ENCODE data around the gene ZSCAN22. TPM values are rescaled to one million over a fixed set of nuclear protein-coding genes. Genes with fewer than 3 reads are reported as not detected.

Gene ZSCAN22
- total and polyA plus RNA-seq, 2 of the 4 experiments (the other 2 are of a cell fraction): 2.2 to 2.5 TPM

DNA sequence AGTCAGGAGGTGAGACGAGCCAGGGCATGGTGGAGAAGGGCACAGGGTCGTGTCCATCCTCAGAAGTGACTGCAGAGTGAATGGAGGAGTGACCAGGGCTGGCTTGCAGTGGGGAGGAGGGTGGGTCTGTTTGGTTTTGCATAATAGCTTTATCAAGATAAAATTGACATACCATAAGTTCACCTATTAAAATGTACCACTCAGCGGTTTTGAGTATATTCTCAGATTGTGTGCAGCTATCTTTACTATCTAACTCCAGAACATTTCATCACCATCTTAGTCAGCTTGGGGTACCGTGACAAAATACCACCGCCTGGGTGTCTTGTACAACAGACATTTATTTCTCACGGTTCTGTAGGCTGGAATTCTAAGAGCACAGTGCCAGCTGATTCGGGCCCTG is 34.9 kb upstream of the ZSCAN22 start:
- H2AK9ac ChIP-seq (replicated peaks; ENCODE audit: low read depth, low read length, poor library complexity): no peak overlapping the region
- H4K91ac ChIP-seq (ENCODE audit: insufficient read depth, low read depth, low read length): no peak overlapping the region
- H4K5ac ChIP-seq (ENCODE audit: low read depth, low read length): no peak overlapping the region
- H3K56ac ChIP-seq (ENCODE audit: extremely low read depth, insufficient read depth, low read length): no peak overlapping the region
- no peak overlapping the region for H4K8ac ChIP-seq (ENCODE audit: low read depth in 2 of 2, low read length in 2 of 2)
- no peak overlapping the region for H3K4ac ChIP-seq (ENCODE audit: low read depth, low read length)
- no peaks in the 10 kb centered on the region for H3K27me3 ChIP-seq (ENCODE audit: control insufficient read depth, insufficient read depth, low read length)
- intact Hi-C loops (cut with micrococcal nuclease) (no loop called here), dilution Hi-C loops (cut with HindIII; ENCODE audit: low sequenced_read_pairs, unreplicated experiment) (no loop called here), in situ Hi-C loops (cut with MboI; ENCODE audit: low sequenced_read_pairs) (no loop called here)
- H4K20me1 ChIP-seq (ENCODE audit: insufficient read depth, low read length): no peaks in the 10 kb centered on the region
- DNase-seq (no peak), ATAC-seq (ENCODE audit: low read depth) (no peak)
- CTCF ChIA-PET: no interaction called here
- H3K23ac ChIP-seq (ENCODE audit: low read depth, low read length): no peak overlapping the region
- no peak overlapping the region for H3K4me3 ChIP-seq (ENCODE audit: insufficient read depth, low read depth, low read length)
- H2BK120ac ChIP-seq (ENCODE audit: low read depth, low read length): no peak overlapping the region
- no peak overlapping the region for H2AFZ ChIP-seq (replicated peaks; ENCODE audit: low read length, poor library complexity)
- TF ChIP-seq CHD1 (IDR thresholded peaks at IDR 0.05; ENCODE audit: low read depth, low read length) (no peak), SMC3 (IDR thresholded peaks at IDR 0.05; ENCODE audit: low read depth, low read length) (no peak), RAD21 (IDR thresholded peaks at IDR 0.05; ENCODE audit: low read length) (no peak), NFE2L2 (IDR thresholded peaks at IDR 0.05; ENCODE audit: low read depth, low read length) (no peak), BHLHE40 (IDR thresholded peaks at IDR 0.05; ENCODE audit: low read depth, low read length) (no peak), MAFK (IDR thresholded peaks at IDR 0.05; ENCODE audit: low read depth, low read length) (peak; percentile 56)
- TF ChIP-seq, protein P1, sequence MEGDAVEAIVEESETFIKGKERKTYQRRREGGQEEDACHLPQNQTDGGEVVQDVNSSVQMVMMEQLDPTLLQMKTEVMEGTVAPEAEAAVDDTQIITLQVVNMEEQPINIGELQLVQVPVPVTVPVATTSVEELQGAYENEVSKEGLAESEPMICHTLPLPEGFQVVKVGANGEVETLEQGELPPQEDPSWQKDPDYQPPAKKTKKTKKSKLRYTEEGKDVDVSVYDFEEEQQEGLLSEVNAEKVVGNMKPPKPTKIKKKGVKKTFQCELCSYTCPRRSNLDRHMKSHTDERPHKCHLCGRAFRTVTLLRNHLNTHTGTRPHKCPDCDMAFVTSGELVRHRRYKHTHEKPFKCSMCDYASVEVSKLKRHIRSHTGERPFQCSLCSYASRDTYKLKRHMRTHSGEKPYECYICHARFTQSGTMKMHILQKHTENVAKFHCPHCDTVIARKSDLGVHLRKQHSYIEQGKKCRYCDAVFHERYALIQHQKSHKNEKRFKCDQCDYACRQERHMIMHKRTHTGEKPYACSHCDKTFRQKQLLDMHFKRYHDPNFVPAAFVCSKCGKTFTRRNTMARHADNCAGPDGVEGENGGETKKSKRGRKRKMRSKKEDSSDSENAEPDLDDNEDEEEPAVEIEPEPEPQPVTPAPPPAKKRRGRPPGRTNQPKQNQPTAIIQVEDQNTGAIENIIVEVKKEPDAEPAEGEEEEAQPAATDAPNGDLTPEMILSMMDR (conservative IDR thresholded peaks at IDR 0.05; ENCODE audit: low read depth, low read length): no peak
- H3K9ac ChIP-seq (ENCODE audit: low read depth, low read length): no peak overlapping the region
- peaks cover 82% of the 10 kb centered on the region for H3K36me3 ChIP-seq (ENCODE audit: control insufficient read depth, insufficient read depth, low read length)
- no peak overlapping the region for H2BK15ac ChIP-seq (ENCODE audit: low read depth, low read length)
- H3K4me1 ChIP-seq (ENCODE audit: control insufficient read depth, insufficient read depth, low read length): no peaks in the 10 kb centered on the region
- H2BK20ac ChIP-seq (ENCODE audit: low read depth, low read length): no peak overlapping the region
- no peak overlapping the region for H3K18ac ChIP-seq (ENCODE audit: low read depth, low read length)
- no peak overlapping the region for H3K27ac ChIP-seq (ENCODE audit: insufficient read depth, low read length)
- peaks cover 19 to 31% of the 10 kb centered on the region in 2 experiments for H3K79me1 ChIP-seq (ENCODE audit: low read depth in 1 of 2, low read length in 2 of 2)
- H3K9me1 ChIP-seq (ENCODE audit: insufficient read depth, low read length): no peaks in the 10 kb centered on the region
- H3K4me2 ChIP-seq (ENCODE audit: low read depth, low read length): no peak overlapping the region
- H3K9me3 ChIP-seq (ENCODE audit: control insufficient read depth, insufficient read depth, low read length): peaks cover 62% of the 10 kb centered on the region
- BruUV-seq (replicated peaks): no TSS peak
- POLR2A ChIA-PET (ENCODE audit: unreplicated experiment): no interaction called here
- H3K14ac ChIP-seq (replicated peaks; ENCODE audit: low read depth, low read length): no peak overlapping the region
- H2BK5ac ChIP-seq (ENCODE audit: low read depth, low read length, poor library complexity, severe bottlenecking): no peak overlapping the region
- H2AK5ac ChIP-seq (ENCODE audit: low read depth, low read length): no peak overlapping the region
- 93% methylated on average over 3 of the region's 7 CpGs; no CpG with 5 or more reads in 1 of the 2 experiments for whole genome bisulfite sequencing, 2 experiments (ENCODE audit: extremely low coverage in 2 of 2, insufficient read length in 1 of 2)
